Duodenal mucosa (tissue), 2 donors: ENCODE results near the gene MBD3L3.
"Not testable (repeated sequence)": the region's sequence is repeated elsewhere in the genome, so short reads cannot be mapped to it uniquely, and the experiment has no call there.

Experiments used
- H3K27ac ChIP-seq: one replicate; pipeline ENCODE4 v1.7.0; 2013; ENCODE audit warnings: low read depth, low read length
- H3K27me3 ChIP-seq, 2 donors: one replicate each; pipeline ENCODE4 v1.7.0; 2013; ENCODE audit warnings: low read length in 2 of 2, control low read depth in 1 of 2; ENCODE audit not compliant: insufficient read depth in 2 of 2, control insufficient read depth in 1 of 2
- H3K36me3 ChIP-seq, 2 donors: one replicate each; pipeline ENCODE4 v1.7.0; 2013; ENCODE audit warnings: low read length in 2 of 2, control low read depth in 1 of 2; ENCODE audit not compliant: insufficient read depth in 2 of 2, control insufficient read depth in 1 of 2
- H3K4me1 ChIP-seq, 2 donors: one replicate each; pipeline ENCODE4 v1.7.0; 2013; ENCODE audit warnings: low read length in 2 of 2, control low read depth in 1 of 2; ENCODE audit not compliant: insufficient read depth in 2 of 2, control insufficient read depth in 1 of 2
- H3K4me3 ChIP-seq, 2 donors: one replicate each; pipeline ENCODE4 v1.7.0; 2013; ENCODE audit warnings: low read length in 2 of 2, low read depth in 1 of 2
- H3K9ac ChIP-seq, 2 donors: one replicate each; pipeline ENCODE4 v1.7.0; 2013; ENCODE audit warnings: low read length in 2 of 2, low read depth in 1 of 2
- H3K9me3 ChIP-seq, 2 donors: one replicate each; pipeline ENCODE4 v1.7.0; 2013; ENCODE audit warnings: low read length in 2 of 2, control low read depth in 1 of 2; ENCODE audit not compliant: control insufficient read depth in 1 of 2

The MBD3L3 gene

DNA sequence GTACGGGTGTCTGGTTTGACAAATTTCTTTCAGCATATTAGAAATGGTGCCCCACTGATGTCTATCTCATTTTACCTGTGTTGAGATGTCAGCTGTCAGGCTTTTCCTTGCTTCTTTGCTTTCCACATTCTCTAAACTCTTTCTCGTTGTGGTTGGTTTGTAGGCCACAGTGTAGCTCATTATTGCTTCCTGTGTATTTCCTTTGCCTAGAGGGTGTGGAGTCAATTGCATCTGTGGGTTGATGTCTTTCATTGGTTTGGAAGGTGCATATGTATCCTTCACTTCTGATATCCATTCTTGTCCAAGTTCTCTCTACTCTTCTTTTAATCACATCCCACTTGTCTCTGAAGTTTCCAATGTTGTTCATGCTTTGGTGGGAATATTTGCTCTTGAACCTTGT is 16.9 kb downstream of the MBD3L3 start:
- not testable (repeated sequence) for H3K4me1 ChIP-seq, H3K4me3 ChIP-seq, H3K36me3 ChIP-seq, H3K27me3 ChIP-seq, H3K27ac ChIP-seq, H3K9ac ChIP-seq, H3K9me3 ChIP-seq

DNA sequence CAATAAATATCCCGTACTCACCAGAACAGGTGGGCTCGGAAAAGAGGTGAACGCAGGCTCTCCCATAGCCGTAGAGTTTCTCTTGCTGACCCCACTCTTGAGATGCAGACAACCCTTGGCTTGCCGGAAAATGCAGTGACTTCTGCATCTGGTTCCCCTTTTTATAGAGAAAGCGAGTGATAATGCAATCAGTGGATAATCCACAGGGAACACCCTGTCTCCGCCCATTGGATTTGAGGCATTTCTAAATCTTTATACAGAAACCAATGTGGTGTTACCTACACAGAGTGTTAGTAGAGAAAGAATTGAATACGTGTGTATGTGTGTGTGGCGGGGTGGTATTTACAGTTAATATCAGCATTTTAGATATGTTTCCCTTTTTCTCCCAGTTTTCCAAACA is 18.4 kb downstream of the MBD3L3 start, which contains the start of gene MBD3L4:
Gene MBD3L4, minus strand, starts transcription at position 101 of the 400 bp plus-strand sequence. Its CDS starts 35 bp downstream, at position 66.
- H3K4me3 ChIP-seq, H3K27ac ChIP-seq, H3K9ac ChIP-seq, H3K36me3 ChIP-seq, H3K27me3 ChIP-seq, H3K9me3 ChIP-seq, H3K4me1 ChIP-seq: not testable (repeated sequence)

- H3K9ac ChIP-seq, result not testable (repeated sequence)
Observed at GRCh38 chr19:7030278-7030677, 28.2 kb downstream of the MBD3L3 start, which contains the start of gene MBD3L5. TSS of gene MBD3L5 (plus strand) at chr19:7030578. CDS start at chr19:7030612, 34 bp downstream.

GRCh38 chr19:7028790-7029189 is 29.7 kb downstream of the MBD3L3 start:
- not testable (repeated sequence) for H3K4me1 ChIP-seq, H3K36me3 ChIP-seq, H3K4me3 ChIP-seq, H3K27me3 ChIP-seq, H3K9me3 ChIP-seq, H3K27ac ChIP-seq, H3K9ac ChIP-seq

More at GRCh38 chr19:7030278-7030677, 28.2 kb downstream of the MBD3L3 start, which contains the start of gene MBD3L5:
- H3K4me1 ChIP-seq, H3K27me3 ChIP-seq, H3K4me3 ChIP-seq, H3K9me3 ChIP-seq, H3K27ac ChIP-seq, H3K36me3 ChIP-seq: not testable (repeated sequence)

DNA sequence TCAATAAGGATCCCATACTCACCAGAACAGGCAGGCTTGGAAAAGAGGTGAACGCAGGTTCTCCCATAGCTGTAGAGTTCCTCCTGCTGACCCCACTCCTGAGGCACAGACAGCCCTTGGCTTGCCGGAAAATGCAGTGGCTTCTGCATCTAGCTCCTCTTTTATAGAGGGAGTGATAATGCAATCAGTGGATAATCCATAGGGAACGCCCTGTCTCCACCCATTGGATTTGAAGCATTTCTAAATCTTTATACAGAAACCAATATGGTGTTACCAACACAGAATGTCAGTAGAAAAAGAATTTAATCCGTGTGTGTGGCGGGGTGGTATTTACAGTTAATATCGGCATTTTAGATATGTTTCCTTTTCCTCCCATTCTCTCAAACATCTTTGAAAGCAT is 37.1 kb downstream of the MBD3L3 start, which contains the start of gene MBD3L2B:
Gene MBD3L2B, minus strand, starts transcription at position 101 of the 400 bp plus-strand sequence. Its CDS starts 34 bp downstream, at position 67.
- not testable (repeated sequence) for H3K27ac ChIP-seq, H3K4me3 ChIP-seq, H3K4me1 ChIP-seq, H3K36me3 ChIP-seq, H3K27me3 ChIP-seq, H3K9ac ChIP-seq, H3K9me3 ChIP-seq

GRCh38 chr19:7018828-7019227 is 39.6 kb downstream of the MBD3L3 start:
- no peaks in the 10 kb centered on the region for H3K4me1 ChIP-seq
- H3K9me3 ChIP-seq, result no peaks in the 10 kb centered on the region
- H3K4me3 ChIP-seq, result no peak overlapping the region
- no peak overlapping the region for H3K27ac ChIP-seq
- H3K36me3 ChIP-seq, result no peaks in the 10 kb centered on the region
- no peaks in the 10 kb centered on the region for H3K27me3 ChIP-seq
- H3K9ac ChIP-seq, result no peak overlapping the region

- Histone ChIP-seq H3K4me1 (no peaks in the 10 kb centered on the region), H3K36me3 (no peaks in the 10 kb centered on the region), H3K9me3 (no peaks in the 10 kb centered on the region), H3K4me3 (no peak overlapping the region), H3K27me3 (no peaks in the 10 kb centered on the region), H3K27ac (no peak overlapping the region), H3K9ac (no peak overlapping the region)
Observed at GRCh38 chr19:7013678-7014077, 44.8 kb downstream of the MBD3L3 start.

DNA sequence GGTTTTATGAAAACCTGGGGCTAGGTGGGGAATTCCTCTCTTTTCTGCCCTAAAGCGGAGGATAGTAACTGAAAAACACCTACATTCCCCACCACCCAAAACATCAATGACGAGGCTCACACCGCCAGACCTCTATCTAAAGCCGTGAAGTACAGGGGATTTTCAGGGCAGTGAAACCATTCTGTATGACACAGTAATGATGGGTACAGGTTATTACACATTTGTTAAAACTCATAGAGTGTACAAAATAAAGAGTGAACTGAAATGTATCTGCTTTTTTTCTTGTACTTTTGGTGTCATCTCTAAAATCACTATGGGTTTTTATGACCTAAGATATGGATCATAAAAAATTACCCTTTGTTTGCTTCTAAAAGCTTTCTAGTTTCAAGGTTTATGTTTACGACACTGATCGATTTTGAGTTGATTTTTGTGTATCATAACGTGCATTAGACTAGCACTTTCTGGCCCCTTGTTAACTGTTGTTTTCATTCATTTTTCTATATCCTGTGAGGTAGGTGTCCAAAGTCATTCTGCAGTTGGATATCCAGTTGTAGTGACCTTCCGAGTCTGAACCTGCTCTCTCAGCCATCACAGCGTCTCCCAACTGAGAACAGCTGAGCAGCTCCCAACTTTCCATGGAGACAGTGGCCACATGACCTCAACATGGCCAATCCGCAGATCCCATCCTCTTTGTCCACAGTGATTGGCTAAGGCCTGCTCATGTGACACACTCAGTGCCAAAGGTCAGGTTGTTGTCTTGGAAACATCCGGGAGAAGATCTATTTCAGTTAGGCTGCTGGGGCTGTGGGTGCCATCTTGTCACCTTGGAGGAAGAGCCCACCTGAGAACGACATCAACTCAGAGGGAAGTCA is 47.5 kb downstream of the MBD3L3 start:
- Histone ChIP-seq H3K9me3 (no peaks in the 10 kb centered on the region), H3K4me3 (no peak overlapping the region), H3K27me3 (no peaks in the 10 kb centered on the region), H3K9ac (no peak overlapping the region), H3K36me3 (no peaks in the 10 kb centered on the region), H3K4me1 (no peaks in the 10 kb centered on the region), H3K27ac (no peak overlapping the region)

GRCh38 chr19:7007859-7008258 is 50.6 kb downstream of the MBD3L3 start:
- H3K4me1 ChIP-seq, result no peaks in the 10 kb centered on the region
- H3K4me3 ChIP-seq, result no peak overlapping the region
- H3K9me3 ChIP-seq, result no peaks in the 10 kb centered on the region

More at GRCh38 chr19:7007859-7008258, 50.6 kb downstream of the MBD3L3 start:
- no peak overlapping the region for H3K27ac ChIP-seq
- H3K36me3 ChIP-seq, result no peaks in the 10 kb centered on the region
- H3K27me3 ChIP-seq, result no peaks in the 10 kb centered on the region
- no peak overlapping the region for H3K9ac ChIP-seq
